ENCODE measurements around the gene TFRC.
"Not testable (repeated sequence)": the region's sequence is repeated elsewhere in the genome, so short reads cannot be mapped to it uniquely, and the experiment has no call there.

TFRC gene

DNA sequence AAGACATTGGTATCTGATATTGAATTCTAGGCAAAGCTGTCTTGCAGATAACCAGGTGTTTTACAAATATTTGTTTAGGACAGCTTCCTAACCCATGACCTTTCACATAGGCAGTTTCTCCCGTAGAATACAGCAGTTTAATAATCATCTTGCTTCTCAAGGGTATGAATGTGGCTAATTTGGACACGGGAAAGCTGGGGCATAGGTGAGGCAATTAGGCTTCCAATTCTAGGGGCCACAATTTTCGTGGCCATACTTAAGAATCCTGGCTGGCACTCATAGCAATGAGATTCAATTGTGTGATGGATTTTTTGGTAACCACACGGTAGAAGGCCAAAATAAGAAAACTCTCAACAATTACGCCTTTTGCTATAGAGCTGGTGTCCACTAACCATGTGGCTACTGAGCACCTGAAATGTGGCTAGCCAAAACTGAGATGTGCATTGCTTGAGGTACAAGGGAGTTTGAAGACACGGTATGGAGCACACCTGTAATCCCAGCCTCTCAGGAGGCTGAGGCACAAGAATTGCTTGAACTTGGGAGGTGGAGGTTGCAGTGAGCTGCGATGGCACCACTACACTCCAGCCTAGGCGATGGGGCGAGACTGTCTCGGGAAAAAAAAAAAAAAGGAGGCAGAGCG lies 34.4 kb downstream of the TFRC start:
- no peak for DNase-seq

- DNase-seq, result no peak
These were observed 37.4 kb downstream of the TFRC start for GRCh38 chr3:196044513-196044912.

GRCh38 chr3:196042673-196043072 lies 39.2 kb downstream of the TFRC start:
- no peak for DNase-seq

DNA sequence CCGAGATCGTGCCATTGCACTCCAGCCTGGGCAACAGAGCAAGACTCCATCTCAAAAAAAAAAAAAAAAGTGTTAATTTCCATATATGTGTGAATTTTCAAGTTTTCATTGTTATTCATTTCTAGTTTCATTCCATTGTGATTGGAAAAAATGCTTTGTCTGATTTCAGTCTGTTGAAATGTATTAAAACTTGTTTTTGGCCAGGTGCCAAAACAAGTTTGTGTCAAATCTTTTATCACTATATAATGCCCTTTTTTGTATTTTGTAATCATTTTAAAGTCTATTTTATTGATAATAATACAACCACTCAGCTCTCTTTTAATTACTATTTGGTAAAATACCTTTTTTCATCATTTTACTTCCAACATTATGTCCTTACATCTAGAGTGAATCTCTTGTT lies 42.5 kb downstream of the TFRC start:
- DNase-seq, result no peak

DNA sequence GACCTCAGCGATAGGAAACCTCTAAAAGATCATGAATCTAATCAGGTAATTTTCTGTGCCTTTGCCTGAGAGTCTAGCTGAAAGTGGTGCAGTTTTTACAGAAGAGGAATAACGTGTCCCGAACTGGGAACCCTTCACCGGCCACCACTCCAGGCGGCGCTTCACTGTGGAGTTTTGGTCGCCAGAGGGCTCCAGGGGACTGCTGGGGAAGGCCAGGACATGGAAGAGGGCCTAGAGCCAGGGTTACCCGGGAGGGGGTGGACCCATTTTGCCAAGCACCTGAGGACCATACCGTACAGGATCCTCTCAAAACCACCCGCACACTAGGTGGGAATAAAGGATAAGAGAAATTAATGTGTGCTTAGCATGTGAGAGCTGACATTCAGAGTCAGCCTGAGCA lies 55.8 kb downstream of the TFRC start:
- not testable (repeated sequence) for DNase-seq

- DNase-seq, result no peak
These were observed 56.9 kb downstream of the TFRC start for GRCh38 chr3:196024968-196025367.

DNA sequence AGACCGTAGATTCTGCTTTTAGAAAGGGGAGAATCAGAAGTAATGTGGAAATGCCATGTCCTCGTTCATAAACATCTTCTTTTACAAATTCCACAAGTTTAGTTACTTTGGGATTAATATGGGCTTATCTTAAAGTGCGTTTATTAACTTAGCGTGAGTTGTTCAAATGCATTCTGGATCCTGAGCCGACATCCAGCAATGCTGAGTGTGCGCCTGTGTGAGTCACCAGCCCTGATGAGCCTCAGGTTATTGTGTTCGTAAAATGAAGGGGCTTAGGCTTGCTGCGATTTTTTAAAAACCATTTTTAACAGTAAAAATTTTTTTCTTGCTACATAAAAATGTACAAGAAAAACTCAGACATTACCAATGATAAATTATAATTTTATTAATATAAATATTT lies 57.9 kb downstream of the TFRC start:
- no peak for DNase-seq

- not testable (repeated sequence) for DNase-seq
These were observed 59.4 kb downstream of the TFRC start for GRCh38 chr3:196022499-196022878.

- DNase-seq, result no peak
These were observed 61.5 kb downstream of the TFRC start for GRCh38 chr3:196020373-196020772.

DNA sequence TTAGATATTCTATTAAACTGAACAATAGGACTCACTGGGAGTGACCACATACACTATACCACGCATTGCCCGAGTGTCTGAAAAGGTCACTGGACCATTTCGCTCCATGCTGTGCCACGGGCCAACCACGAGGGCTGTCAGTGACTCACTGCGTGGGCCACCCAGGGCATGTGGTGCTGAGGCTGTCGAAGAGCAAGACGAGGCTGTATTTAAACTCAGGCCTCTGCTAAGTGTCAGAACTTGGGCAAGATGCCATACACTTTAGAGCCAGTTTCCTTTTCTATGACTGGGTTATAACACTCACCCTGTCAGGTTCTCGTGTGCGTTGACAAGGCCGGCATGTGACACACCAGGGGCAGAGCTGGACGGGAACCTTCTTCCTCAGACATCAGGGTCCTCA lies 62.3 kb downstream of the TFRC start:
- DNase-seq, result not testable (repeated sequence)

DNA sequence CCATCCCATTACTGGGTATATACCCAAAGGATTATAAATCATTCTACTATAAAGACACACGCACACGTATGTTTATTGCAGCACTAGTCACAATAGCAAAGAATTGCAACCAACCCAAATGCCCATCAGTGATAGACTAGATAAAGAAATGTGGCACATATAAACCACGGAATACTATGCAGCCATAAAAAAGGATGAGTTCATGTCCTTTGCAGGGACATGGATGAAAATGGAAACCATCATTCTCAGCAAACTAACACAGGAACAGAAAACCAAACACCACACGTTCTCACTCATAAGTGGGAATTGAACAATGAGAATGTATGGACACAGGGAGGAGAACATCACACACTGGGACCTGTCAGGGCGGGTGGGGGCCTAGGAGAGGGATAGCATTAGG lies 63.7 kb downstream of the TFRC start:
- DNase-seq, result not testable (repeated sequence)

- DNase-seq, result no peak
These were observed 65.4 kb downstream of the TFRC start for GRCh38 chr3:196016485-196016884.

DNA sequence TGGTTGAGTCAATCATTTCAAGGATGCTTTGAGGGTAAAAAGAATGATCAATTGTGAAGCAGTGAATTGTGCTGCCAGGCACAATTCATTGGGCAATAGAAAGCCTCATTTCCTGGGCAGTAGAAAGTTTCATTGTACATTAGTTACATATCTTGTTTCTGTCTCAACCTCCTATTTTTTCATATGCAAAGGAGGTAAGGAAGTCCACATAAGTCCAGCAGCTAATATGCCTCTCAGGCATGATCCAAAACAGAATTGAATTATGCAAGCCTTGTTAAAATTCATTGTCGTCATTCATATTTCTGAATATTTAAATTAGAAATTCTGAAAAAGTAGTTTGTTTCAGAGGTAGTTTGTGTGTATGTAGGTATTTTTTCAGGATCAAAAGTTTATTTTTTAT lies 65.8 kb downstream of the TFRC start:
- no peak for DNase-seq

GRCh38 chr3:196013587-196014487 lies 68.1 kb downstream of the TFRC start:
- DNase-seq, result no peak

DNA sequence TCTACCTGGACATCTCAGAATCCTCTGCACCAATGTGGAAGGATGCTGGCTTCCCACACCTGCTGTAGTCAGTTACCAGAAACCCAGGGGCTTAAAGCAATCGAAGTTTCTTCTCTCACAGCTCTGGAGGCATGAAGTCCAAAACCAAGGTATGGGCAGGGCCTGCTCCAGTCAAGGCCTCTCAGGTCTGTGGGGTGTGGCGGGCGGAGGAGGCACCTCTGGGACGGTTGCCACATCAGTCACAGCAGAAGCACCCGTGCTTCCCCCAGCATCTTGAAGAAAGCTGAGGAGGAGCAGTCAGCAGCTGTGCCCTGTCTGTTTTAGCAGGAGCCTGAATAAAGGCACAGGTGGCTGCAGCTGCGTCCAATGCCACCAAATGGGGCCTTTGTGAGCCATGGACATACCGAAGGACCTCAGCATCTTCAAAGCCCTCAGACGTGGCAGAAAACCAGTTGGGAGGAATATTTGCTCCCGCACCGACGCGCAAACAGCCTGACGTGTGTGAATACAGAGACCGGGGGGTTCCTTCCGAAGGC lies 68.9 kb downstream of the TFRC start:
- DNase-seq, result no peak

GRCh38 chr3:196012481-196012880 lies 69.4 kb downstream of the TFRC start:
- no peak for DNase-seq

GRCh38 chr3:196009456-196009855 lies 72.4 kb downstream of the TFRC start:
- DNase-seq, result no peak

DNA sequence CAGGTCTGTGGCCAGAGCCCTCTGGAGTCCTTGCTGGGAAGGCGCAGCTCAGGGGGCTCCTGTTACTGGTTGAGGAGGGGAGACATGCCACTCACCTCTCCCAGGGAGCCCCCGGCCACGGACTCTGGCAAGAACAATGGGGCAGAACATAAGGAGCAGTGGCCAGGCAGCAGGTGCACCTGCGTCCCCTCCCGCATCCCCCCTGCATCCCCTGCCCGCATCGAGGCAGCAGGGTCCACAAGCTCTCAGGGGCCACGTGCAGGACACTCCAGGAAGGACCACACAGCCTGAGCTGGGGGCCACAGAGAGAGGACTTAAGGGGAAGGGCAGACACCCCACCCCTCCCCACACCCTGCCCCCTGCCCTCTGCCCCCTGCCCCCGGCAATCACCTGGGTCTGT lies 73.0 kb downstream of the TFRC start:
- no peak for DNase-seq

GRCh38 chr3:196008387-196008786 lies 73.5 kb downstream of the TFRC start:
- no peak for DNase-seq

GRCh38 chr3:196007744-196008335 lies 74.0 kb downstream of the TFRC start:
- DNase-seq, result no peak

- DNase-seq, result not testable (repeated sequence)
These were observed 76.6 kb downstream of the TFRC start for GRCh38 chr3:196005338-196005737.

- DNase-seq, result not testable (repeated sequence)
These were observed 77.4 kb downstream of the TFRC start for GRCh38 chr3:196004359-196005052.

GRCh38 chr3:196003611-196004010 lies 78.3 kb downstream of the TFRC start:
- DNase-seq, result no peak

Measured in bone marrow (tissue), 2 donors.